NCI-H526 treated with DMSO at 0.1 percent for 48 hours (cell line): Measurements from ENCODE around the gene CHRNA3.
A peak's percentile ranks its signal among the peaks of the same experiment; 100 is the strongest.
"Not testable (repeated sequence)": the region's sequence is repeated elsewhere in the genome, so short reads cannot be mapped to it uniquely, and the experiment has no call there.

ENCODE experiments used
- DNase-seq: peaks from one replicate; lab custom pipeline; 2025; lab: John Stamatoyannopoulos, UW

Gene CHRNA3

GRCh38 chr15:78617516-78617915 is 3.3 kb downstream of the CHRNA3 start:
- DNase-seq, result no peak

GRCh38 chr15:78617076-78617475 is 3.7 kb downstream of the CHRNA3 start:
- DNase-seq, result no peak

- DNase-seq, result no peak
Observed at GRCh38 chr15:78616506-78616905, 4.3 kb downstream of the CHRNA3 start.

- DNase-seq, result no peak
Observed at GRCh38 chr15:78615151-78615589, 5.6 kb downstream of the CHRNA3 start.

- no peak for DNase-seq
Observed at GRCh38 chr15:78614021-78614420, 6.8 kb downstream of the CHRNA3 start.

GRCh38 chr15:78609551-78609950 is 11.2 kb downstream of the CHRNA3 start:
- not testable (repeated sequence) for DNase-seq

- DNase-seq, result no peak
Observed at GRCh38 chr15:78605680-78606079, 15.1 kb downstream of the CHRNA3 start.

GRCh38 chr15:78605201-78605600 is 15.6 kb downstream of the CHRNA3 start:
- no peak for DNase-seq

GRCh38 chr15:78604420-78604819 is 16.4 kb downstream of the CHRNA3 start:
- DNase-seq, result no peak

- no peak for DNase-seq
Observed at GRCh38 chr15:78603467-78603866, 17.3 kb downstream of the CHRNA3 start.

- no peak for DNase-seq
Observed at GRCh38 chr15:78599189-78599588, 21.6 kb downstream of the CHRNA3 start.

GRCh38 chr15:78598348-78598747 is 22.4 kb downstream of the CHRNA3 start:
- DNase-seq, result no peak

- DNase-seq, result no peak
Observed at GRCh38 chr15:78597583-78597982, 23.2 kb downstream of the CHRNA3 start.

- DNase-seq, result no peak
Observed at GRCh38 chr15:78574944-78575343, 45.9 kb downstream of the CHRNA3 start.

- DNase-seq, result no peak
Observed at GRCh38 chr15:78573416-78573815, 47.4 kb downstream of the CHRNA3 start.

- no peak for DNase-seq
Observed at GRCh38 chr15:78571382-78571781, 49.4 kb downstream of the CHRNA3 start.

GRCh38 chr15:78570710-78571109 is 50.1 kb downstream of the CHRNA3 start:
- no peak for DNase-seq

GRCh38 chr15:78567531-78567930 is 53.3 kb downstream of the CHRNA3 start:
- DNase-seq, result no peak

GRCh38 chr15:78565951-78566774 is 54.6 kb downstream of the CHRNA3 start:
- DNase-seq, result peak; percentile 60

GRCh38 chr15:78565097-78565950 is 55.5 kb downstream of the CHRNA3 start, which contains the start of gene CHRNA5:
Gene CHRNA5 (plus strand): TSS chr15:78565520. CDS start chr15:78565720, 200 bp downstream.
- DNase-seq, result peak; percentile 85

GRCh38 chr15:78564743-78565096 is 56.1 kb downstream of the CHRNA3 start:
- no peak for DNase-seq

- DNase-seq, result no peak
Observed at GRCh38 chr15:78563092-78563491, 57.7 kb downstream of the CHRNA3 start.

GRCh38 chr15:78561490-78561889 is 59.3 kb downstream of the CHRNA3 start:
- no peak for DNase-seq
